Osteoblast (primary cell): Measurements from ENCODE around the gene PLEKHO2. TPM values are rescaled to one million over a fixed set of nuclear protein-coding genes. Genes with fewer than 3 reads are reported as not detected.

Experiments
- DNase-seq: peaks from one replicate; pipeline ENCODE4 v3.0.0; 2011; ENCODE audit warnings: low spot score, mixed read lengths; ENCODE audit not compliant: insufficient read length; ENCODE audit errors: missing footprints
- H2AFZ ChIP-seq: 2 replicates; pipeline ENCODE4 v1.6.0; 2011; ENCODE audit warnings: mild to moderate bottlenecking, low read length
- H3K27ac ChIP-seq: 2 replicates; pipeline ENCODE4 v1.5.1; 2011; ENCODE audit warnings: mild to moderate bottlenecking, low read depth, low read length, moderate library complexity
- H3K27me3 ChIP-seq: 2 replicates; pipeline ENCODE4 v1.6.0; 2012; ENCODE audit warnings: mild to moderate bottlenecking, control low read depth, inconsistent platforms, low read length, moderate library complexity; ENCODE audit not compliant: insufficient read depth
- H3K36me3 ChIP-seq: 2 replicates; pipeline ENCODE4 v1.5.1; 2011; ENCODE audit warnings: mild to moderate bottlenecking, low read length, control low read depth, moderate library complexity; ENCODE audit not compliant: insufficient read depth
- H3K4me1 ChIP-seq: 2 replicates; pipeline ENCODE4 v1.5.1; 2011; ENCODE audit warnings: mild to moderate bottlenecking, low read length, control low read depth, moderate library complexity; ENCODE audit not compliant: insufficient read depth
- H3K4me2 ChIP-seq: 2 replicates; pipeline ENCODE4 v1.6.0; 2011; ENCODE audit warnings: mild to moderate bottlenecking, low read length; ENCODE audit not compliant: insufficient read depth
- H3K4me3 ChIP-seq: fragments of 200-600 bp; sonication (generic); 3 replicates; pipeline ENCODE4 v1.5.1; 2012; ENCODE audit warnings: mild to moderate bottlenecking, low read length, inconsistent platforms; ENCODE audit not compliant: insufficient read depth
- H3K79me2 ChIP-seq: 2 replicates; pipeline ENCODE4 v1.6.0; 2012; ENCODE audit warnings: mild to moderate bottlenecking, low read length, control low read depth, inconsistent platforms; ENCODE audit not compliant: insufficient read depth
- H3K9me3 ChIP-seq: 2 replicates; pipeline ENCODE4 v1.5.1; 2011; ENCODE audit warnings: low read depth, low read length, control low read depth
- H4K20me1 ChIP-seq: 2 replicates; pipeline ENCODE4 v1.6.0; 2012; ENCODE audit warnings: mild to moderate bottlenecking, low read length, control low read depth; ENCODE audit not compliant: insufficient read depth
- total RNA-seq: library from RNA; depleted of rRNA; stranded (reverse); fragments of >200 nt; gene quantifications from 2 replicates; pipeline ENCODE4 v1.2.3, GENCODE V29; 2012
- TF ChIP-seq, protein P1 (sequence below): IDR thresholded peaks from 2 replicates; pipeline ENCODE4 v1.5.1; 2011; ENCODE audit warnings: mild to moderate bottlenecking, low read depth, low read length, moderate library complexity; ENCODE audit errors: extremely low read depth

PLEKHO2 gene
- total RNA-seq, 1 donor, result 41.6 TPM

GRCh38 chr15:64855205-64855975 is 13.7 kb downstream of the PLEKHO2 start:
- Histone ChIP-seq H3K36me3 (peaks cover 48% of the 10 kb centered on the region), H3K27me3 (no peaks in the 10 kb centered on the region), H2AFZ (no peak overlapping the region), H3K27ac (peak overlapping the region; percentile 62), H3K79me2 (peaks cover 93% of the 10 kb centered on the region), H3K4me2 (no peak overlapping the region), H4K20me1 (peaks cover 21% of the 10 kb centered on the region), H3K4me1 (peaks cover 59% of the 10 kb centered on the region), H3K4me3 (no peak overlapping the region), H3K9me3 (no peaks in the 10 kb centered on the region)
- DNase-seq, result peak; percentile 79
- TF ChIP-seq, protein P1, sequence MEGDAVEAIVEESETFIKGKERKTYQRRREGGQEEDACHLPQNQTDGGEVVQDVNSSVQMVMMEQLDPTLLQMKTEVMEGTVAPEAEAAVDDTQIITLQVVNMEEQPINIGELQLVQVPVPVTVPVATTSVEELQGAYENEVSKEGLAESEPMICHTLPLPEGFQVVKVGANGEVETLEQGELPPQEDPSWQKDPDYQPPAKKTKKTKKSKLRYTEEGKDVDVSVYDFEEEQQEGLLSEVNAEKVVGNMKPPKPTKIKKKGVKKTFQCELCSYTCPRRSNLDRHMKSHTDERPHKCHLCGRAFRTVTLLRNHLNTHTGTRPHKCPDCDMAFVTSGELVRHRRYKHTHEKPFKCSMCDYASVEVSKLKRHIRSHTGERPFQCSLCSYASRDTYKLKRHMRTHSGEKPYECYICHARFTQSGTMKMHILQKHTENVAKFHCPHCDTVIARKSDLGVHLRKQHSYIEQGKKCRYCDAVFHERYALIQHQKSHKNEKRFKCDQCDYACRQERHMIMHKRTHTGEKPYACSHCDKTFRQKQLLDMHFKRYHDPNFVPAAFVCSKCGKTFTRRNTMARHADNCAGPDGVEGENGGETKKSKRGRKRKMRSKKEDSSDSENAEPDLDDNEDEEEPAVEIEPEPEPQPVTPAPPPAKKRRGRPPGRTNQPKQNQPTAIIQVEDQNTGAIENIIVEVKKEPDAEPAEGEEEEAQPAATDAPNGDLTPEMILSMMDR, result no peak

- peaks cover 47% of the 10 kb centered on the region for H3K4me1 ChIP-seq
- H3K27ac ChIP-seq, result peak overlapping the region; percentile 79
- H3K27me3 ChIP-seq, result no peaks in the 10 kb centered on the region
- H3K79me2 ChIP-seq, result peaks cover 97% of the 10 kb centered on the region
- H2AFZ ChIP-seq, result peak overlapping the region; percentile 70
- H3K9me3 ChIP-seq, result no peaks in the 10 kb centered on the region
- TF ChIP-seq, protein P1, result no peak
- peak; percentile 70 for DNase-seq
- no peak overlapping the region for H3K4me3 ChIP-seq
- peaks cover 22% of the 10 kb centered on the region for H4K20me1 ChIP-seq
- H3K36me3 ChIP-seq, result peaks cover 54% of the 10 kb centered on the region
- H3K4me2 ChIP-seq, result no peak overlapping the region
These were observed 14.9 kb downstream of the PLEKHO2 start for GRCh38 chr15:64856429-64857145.

- Histone ChIP-seq H3K4me2 (no peak overlapping the region), H3K4me1 (peaks cover 42% of the 10 kb centered on the region)
- DNase-seq, result peak; percentile 93
These were observed 15.7 kb downstream of the PLEKHO2 start for GRCh38 chr15:64857421-64857820.

More at GRCh38 chr15:64857421-64857820, 15.7 kb downstream of the PLEKHO2 start:
- Histone ChIP-seq H3K27me3 (no peaks in the 10 kb centered on the region), H3K36me3 (peaks cover 62% of the 10 kb centered on the region), H3K9me3 (no peaks in the 10 kb centered on the region), H4K20me1 (peaks cover 24% of the 10 kb centered on the region), H3K27ac (peak overlapping the region; percentile 79), H3K79me2 (peaks cover 98% of the 10 kb centered on the region), H2AFZ (no peak overlapping the region), H3K4me3 (no peak overlapping the region)
- TF ChIP-seq, protein P1, result no peak
